EL (cell line): Measurements from ENCODE around the gene LEF1.

Experiments
- DNase-seq: peaks from one replicate; pipeline ENCODE4 v3.0.0-alpha.2; 2016

The LEF1 gene

DNA sequence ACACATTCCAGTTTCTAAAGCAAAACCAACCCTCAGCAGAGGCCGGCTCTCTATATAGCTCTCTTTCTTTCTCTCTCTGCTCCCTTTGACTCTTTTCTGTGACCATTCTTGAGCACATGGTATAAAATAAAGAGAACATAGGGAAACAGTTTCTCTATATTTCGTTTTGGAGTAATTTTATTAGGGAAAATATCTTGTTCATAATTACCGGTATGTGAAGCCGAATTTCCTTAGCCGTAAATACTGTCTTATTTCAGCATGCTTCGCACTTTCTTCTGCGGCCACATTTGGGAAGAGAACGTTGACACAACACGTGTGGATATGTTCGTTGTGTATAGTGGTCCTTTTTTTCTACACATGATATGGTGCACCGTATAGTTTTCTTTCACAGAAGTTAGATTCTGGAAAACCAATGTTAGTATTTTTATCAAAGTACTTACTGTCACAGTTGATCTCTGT, 4.9 kb upstream of the LEF1 start:
- DNase-seq = no peak

DNA sequence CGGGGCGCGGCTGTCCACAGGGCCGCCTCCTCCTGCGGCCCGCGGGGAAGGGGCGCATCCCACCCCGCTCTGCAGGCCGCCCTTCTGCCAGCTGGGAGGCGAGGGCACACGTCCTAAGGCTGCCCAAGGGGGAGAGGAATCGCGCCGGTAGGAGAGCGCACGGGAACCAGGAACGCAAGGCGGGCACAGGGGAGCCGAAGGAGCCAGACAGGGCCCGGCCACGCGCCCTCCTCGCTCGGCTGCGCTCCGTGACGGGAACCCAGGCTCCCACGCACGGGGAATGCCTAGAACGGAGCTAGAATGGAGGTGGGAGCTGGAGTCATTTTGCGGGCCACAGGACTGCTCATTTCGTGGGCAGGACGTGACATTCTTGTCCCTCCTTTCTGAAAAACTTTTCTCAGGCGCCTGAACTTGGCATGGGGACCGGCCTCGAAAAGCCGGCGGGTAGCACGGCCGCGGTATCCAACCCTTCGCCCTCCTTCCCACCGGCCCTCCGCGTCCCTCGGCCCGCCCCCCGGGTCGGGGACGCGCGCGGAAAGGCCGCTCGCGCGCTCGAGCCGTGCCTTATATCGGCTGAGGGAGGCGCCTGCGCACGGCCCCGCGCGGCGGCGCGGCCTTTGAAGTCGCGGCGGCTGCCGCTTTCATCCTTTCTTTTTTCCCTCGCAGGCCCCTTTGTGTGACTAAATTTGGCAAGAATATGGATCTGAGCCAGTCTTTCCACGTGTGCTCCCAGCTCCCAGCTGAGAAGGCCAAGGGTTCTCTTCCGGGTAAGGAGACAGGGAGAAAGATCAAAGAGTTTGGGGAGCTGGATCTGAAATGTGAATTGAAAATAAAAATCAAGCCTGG, 4.2 kb upstream of the LEF1 start:
- peak; percentile 54 for DNase-seq

DNA sequence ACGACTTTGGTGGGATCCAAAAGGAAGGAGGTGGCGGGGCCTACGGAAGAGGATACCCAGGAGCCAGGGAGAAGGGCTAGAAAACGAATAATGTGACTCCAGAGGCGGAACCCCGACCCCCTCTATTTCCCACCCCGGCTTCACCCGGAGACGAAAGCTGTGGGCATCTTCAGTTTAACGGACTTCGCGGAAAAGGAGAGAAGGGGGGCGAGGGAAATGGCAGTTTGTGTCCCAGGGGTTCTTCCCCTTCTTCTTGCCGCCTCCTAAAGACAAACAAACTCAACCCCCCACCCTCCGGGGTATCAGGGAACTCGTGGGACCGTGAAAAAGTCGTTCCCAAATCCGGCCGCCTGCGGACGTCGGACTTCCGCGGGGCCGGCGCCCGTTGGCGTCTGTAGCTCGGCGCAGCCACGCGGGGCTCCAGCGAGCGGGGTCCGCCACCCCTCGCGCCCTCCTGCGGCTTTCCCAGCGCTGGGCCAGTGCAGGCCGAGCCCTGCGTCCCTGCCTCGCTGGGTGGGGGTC, 3.6 kb upstream of the LEF1 start:
- peak; percentile 21 for DNase-seq

DNA sequence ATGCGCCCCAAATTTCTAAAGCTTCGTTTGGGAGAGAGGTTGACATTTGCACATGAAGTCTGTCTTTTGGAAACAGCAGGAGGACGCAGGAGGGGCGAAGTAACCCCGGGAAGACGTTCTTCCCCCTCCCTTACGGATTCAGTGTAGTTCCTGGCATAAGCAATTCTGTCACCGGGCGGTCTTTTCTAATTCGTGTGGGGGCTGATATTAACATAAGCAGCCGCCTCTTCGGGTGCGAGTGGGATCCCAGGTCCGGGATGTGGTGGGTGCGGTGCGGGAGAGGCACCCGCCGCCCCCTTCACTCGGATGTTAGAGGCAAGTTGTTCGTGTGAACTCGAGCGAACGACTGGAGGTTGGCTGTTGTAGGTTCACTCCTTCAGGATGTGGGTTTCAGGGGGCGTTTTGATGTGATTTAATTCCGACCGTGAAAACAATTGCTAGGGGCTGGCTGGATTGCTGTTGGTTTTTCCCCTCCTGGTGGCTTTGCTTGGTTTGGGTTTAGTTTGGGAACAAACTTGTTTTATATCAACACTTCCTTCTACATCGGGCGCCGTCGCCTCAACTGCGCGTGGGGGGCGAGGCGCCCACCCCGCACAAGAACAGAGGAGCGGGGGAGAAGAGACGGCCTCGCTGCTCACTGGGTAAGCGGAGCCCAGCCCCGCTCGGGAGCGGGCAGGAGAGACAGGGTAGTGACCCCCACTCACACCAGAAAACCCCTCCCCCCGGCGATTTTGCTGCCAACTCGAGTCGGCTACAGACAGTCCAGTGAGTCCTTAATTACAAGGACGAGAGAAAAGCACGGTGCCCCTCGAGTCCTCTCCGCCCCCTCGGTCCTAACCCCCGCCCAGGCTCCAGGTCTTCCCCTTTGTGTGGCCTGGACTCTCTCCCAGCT, 2.9 kb upstream of the LEF1 start:
- no peak for DNase-seq

DNA sequence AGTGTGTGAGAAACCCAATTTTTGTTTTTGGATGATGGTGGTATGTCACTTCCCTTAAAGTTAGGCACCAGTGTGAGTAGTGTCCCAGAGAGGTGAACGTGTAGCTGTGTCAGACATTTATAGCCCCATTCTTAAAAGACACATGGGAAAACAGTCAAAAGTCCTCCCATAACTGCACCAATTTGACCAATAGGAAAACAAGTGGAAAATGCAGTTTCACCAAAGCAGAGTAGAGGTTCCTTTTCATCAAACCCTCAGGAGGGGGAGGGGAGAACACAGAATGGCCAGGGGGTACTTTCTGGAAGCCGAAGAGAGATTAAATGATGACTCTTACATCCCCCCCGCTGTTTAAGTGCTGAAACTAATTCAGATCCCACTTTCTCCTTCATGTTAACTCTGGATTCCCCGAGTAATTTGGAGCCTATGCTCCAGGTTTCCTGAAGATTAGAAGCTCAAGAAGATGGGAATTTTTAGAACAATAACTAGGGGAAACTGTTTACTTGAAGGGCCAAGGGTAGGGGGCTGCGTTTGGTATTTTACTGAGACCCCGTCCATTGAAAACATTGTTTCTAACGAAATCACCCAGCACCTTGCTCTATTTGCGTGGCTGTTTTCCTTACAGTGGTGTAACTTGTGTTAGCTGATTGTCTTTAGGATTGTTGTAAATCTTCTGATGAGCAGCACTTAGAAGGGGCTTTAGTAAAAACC, 2.1 kb upstream of the LEF1 start:
- no peak for DNase-seq

DNA sequence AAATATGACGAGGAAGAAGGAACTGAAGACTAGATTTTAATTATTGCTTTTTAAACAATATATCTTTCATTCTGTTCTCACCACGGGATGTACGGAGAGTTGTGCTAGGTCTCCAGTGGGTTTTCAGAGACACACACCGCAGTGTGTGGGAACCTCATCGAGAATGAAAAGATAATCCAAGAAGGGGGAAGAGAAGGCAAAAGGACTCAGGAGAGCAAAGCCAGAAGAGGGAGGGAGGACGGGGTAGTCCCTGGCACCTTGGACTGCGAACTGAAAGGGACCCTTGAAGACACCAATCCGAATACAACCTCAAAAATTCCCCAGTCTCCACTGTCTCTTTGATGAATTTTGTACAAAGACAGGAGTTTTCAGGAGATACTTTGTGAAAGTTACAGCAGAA, 932 bp upstream of the LEF1 start:
- DNase-seq = no peak

DNA sequence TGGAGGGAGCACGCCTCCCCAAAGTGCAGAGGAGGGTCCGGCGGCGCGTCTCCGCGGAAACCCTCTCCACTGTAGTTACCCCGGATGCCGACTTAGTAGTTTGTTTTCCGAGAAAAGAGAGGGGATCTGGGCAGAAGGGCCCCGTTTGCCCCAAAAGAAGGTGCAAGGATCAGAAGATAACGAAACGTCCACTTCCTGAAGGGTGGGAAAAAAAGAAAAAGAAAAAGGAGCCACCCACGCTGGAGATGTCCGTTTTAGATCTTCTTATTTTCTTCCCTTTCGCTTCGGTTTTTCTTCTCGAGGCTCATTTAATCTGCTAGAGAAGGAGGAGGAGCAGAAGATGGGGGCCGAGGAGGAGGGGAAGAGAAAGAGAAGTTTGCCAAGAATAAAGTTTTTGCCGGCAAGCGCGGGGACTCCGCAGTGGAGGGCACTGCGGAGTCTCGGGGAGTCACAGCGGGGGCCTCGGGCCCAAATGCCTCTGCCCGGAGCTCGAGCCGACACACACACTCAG, 517 bp downstream of the LEF1 start:
- DNase-seq = no peak

DNA sequence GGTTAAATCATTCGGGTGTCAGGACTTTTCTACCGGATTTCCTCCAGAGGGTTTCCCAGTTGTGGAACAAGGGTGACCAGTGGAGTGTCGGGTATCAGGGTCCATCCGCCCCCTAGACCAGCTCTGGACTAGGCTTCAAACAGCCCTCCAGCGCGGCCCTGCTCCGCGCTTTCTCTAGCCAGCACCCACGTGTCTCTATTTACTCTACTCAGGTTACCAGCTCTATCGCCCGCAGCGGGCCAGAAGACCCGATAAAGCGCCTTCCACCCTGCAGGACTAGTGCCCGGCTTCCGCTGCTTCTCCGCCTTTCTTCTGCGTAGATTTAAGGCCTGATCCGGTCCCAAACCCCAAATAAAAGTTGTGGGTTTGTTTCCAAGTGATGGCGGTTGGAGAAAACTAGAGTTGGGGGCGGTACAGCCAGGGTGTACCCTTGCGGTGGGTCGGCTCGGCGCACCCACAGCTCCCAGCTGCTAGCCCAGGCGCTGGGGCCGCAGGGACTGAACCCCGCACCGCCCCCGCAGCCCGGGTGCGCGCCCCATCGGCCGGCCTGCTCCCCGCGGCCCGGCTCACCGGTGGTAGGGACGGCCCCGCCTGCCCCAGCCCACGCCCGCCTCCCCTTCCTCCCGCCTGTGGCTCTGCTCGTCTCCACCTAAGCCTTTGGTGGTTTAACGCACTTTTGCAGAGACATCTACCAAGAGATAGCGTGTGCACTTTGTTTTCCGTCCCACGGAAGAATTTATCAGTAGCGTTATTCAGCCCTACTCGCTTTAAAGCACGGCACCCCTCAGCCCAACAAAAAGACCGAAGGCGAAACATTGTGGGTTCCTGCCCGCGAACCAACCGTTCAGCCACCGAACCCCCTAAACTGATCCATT, 2.1 kb downstream of the LEF1 start:
- peak; percentile 13 for DNase-seq

DNA sequence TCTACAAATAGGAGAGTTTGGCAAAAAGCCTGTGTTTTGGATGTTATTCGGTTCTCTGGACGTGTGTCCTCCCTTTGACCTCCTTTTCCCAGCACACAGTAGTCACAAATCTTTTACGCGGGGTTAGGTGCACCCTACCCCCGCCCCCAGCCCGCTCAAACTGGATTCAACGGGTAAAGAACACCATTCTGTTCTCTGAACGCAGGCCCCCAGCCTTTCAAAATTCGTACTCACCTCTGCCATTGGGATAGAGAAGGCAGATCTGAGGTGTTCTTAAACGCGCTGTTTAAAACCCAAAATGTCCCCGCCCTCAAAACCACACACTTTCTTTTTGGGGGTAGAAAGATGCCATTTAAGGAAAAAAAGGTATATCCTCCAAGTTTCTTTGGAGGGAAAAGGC, 2.7 kb downstream of the LEF1 start:
- DNase-seq = no peak

DNA sequence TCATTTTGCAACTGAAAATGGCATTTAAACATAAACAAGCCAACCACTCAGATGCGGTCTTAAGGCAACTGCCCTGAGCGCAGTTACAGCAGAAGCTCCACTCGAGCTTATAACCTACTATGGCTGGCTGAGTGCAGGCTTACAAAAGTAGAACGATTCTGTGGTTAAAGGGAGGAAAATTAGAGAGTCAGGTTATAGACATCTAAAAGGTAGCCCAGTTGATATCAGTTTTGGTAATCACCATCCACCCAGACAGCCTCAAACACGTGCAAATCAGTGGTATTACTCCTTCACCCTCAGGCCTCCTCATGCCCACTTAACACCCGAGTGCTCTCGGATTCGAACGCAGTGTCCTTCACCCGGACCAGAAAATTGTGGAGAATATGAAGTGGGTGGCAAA, 3.1 kb downstream of the LEF1 start:
- no peak for DNase-seq

DNA sequence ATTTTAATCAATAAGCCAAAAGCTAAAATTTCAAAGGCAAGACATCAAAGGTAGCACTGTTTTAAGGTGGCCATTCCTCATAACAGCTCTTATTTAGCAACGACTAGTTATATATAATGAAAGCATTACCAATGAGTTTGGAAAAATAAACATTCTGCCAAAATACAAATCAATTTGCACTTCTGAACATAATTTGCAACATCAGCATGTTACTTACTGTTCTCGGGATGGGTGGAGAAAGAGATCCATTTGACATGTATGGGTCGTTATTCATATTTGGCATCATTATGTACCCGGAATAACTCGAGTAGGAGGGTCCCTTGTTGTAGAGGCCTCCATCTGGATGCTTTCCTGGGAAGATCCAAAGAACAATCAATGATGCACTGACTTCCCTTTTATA, 5.4 kb downstream of the LEF1 start:
- DNase-seq = no peak

DNA sequence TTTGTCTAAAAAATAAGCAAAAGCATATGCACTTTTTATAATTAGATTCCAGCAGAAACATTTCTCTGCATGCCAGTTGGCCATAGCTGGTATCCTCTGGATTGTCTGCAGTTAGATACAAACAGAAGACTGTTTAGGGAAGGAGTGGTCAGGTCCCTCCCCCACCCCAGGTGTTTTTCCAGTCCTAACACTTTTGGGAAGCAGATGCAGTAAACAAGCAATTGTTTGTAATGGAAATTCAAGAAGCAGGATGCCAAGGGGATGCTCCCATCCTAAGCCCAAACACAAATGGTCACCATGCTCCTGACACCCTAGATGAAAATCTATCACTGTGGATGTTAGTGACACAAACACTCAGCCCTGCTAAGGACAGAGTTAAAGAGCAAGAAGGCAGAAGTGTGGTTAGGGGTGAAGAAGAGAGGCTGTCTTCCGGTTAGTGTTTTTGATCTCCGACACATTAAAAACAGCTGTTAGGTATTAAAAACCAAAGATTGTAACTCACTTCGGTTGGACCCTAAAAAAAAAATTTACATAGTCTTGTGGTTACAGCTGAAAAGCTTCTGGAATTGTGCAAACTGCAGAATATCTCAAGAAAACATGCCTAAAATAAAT, 7.9 kb downstream of the LEF1 start:
- DNase-seq = no peak

DNA sequence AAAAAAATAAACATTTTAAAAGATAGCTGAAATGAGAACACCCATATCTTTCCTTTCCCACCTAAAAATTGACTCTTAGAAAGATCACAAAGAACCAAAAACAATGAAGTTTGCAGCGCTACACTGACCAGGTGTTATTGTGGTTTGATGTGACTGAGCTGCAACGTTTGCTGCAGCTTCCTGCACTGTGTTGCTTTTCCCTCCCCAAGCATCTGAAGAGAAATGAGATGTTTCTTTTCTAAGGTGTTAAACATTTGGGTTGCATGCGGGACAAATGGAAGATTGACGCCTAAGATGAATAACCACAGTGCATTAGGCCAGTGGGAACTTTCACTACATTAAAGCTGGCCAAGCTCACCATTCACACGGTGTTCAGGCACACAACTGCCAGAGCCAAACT, 8.9 kb downstream of the LEF1 start:
- no peak for DNase-seq

DNA sequence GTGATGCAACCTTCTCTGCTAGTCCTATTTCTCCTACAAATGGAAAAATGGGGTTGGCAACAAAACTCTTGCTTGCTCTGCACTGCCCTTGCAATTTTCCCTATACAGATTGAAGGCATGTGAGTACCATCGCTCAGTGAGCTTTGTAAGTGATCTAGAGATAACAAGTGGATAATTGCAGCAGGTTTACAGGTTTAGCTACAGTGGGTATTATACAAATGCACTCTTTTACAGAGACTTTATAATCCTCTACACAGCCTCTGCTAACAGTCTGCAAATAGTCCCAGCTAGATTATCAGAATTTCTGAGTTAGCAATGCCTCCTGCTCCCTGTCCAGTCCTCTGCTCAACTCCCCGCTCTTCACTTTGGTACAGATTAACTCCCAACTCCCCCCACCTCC, 11.1 kb downstream of the LEF1 start:
- DNase-seq = no peak

DNA sequence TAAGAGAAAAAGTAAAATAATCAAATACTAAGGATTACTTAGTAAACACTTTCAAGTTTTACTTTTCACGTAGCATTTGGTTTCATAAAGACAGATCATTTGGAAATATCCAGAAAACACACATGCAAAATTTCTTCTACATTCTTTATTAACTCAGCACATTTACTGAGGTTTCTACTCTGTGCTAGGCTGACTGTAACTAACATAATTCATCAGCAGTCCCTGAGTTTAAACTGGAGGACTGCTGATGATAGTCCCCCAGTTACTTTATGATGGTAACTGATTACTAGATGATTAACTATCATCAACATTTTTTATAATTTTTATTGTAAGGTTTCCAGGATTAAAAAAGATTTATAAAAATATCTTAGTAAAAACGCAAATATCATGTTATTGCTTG, 12.3 kb downstream of the LEF1 start:
- no peak for DNase-seq

DNA sequence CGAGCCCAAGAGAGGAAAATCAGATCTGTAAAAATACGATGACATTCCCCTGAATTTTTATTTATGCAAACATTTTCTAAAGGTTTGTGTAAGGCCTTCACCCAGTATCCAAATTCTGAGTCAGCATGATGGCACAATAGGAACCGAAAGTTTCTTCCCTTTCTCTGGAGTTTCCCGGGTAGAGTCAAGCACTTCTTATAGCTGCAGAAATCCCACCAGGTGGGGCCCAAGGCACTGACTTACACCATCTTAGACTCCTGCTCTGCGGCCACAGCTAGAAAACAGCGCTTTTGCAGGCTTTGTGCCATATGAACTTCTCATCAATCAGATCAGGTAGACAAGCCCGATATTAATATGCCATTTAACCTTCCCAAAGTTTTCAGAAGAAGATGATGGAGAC, 13.4 kb downstream of the LEF1 start:
- DNase-seq = no peak

DNA sequence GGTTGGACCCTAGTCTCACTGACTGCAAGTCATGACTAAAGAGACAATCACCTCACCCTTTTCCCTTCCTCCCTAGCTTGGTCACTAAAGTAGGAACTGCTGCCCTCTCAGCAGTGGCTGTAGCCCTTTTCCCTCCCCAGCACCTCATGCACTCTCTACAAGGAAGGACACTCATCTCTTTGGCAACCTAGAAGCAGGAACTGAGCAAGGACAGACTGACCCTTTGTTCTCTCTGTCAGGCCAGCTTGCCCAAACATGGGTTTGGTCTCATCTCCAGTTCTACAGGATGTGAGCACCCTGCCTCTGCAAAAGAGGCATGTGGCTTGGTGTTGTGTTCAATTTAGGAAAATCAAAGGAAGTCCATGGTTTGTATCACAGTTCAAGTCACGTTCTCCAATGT, 15.8 kb downstream of the LEF1 start:
- no peak for DNase-seq

DNA sequence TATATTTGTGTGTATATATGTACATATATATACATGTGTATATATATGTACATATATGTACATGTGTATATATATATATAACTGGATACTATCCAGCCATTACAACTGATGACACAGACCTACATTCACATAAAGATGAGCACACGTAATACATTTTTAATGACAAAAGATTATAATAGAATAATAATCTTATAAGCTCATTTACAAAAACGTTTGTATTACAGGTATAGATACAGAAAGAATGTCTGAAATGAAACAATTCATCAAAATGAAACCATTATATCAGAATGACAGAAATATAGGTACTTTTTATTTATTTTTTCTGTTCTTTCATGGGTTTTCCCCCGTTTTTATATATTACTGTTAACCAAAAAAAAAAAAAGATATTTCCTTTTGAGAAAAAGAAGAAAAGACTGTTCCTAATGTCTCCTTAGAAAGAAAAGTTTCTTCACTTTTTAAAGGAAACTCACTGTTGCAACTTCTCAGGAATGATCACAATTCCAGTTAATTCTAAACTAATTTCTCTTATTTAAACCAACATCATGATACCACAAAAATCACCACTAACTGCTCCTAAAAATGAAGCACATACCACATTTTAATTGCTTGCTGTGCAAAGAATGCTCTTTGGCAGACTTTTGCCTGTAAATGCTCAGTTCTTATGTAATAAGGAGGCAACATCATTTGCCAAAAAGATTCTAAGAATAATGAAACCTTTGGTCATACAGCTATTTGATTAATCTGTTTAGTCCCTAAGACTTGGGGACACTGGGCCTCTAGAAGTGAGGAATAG, 18.9 kb downstream of the LEF1 start:
- DNase-seq = no peak

DNA sequence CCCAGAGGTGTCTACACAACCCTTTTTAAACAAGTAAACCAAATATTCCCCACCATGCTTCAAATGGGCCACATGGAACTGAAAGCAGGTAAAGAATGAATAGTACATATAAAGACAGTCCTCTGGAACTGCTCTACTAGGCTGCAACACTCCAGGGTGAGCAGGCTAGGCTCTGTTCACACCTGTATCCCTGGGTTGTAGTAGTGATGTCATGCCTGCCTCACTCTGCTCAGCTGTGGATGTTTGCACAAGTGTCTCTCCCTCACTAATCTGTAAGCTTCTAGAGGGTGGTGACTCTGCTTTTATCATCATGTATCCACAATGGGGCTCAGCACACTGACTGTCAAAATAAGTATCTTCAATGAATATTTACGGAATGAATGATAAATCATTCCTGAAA, 20.4 kb downstream of the LEF1 start:
- DNase-seq = no peak

DNA sequence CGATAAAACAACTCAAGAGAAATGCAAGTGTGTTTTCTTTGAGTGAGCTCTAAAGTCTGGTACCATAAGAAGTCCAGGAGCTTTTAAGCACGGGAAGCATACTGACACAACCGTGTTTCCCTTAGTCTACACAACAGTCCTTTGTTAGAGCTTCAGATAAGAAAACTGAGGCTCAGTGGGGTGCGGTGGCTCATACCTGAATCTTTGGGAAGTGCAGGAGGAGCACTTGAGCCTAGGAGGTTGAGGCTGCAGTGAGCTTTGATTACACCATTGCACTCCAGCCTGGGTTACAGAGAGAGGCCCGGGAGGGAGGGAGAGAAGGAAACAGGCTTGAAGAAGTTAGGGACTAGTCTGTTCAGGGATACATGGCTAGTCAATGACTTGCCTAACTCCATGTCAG, 21.9 kb downstream of the LEF1 start:
- DNase-seq = no peak

DNA sequence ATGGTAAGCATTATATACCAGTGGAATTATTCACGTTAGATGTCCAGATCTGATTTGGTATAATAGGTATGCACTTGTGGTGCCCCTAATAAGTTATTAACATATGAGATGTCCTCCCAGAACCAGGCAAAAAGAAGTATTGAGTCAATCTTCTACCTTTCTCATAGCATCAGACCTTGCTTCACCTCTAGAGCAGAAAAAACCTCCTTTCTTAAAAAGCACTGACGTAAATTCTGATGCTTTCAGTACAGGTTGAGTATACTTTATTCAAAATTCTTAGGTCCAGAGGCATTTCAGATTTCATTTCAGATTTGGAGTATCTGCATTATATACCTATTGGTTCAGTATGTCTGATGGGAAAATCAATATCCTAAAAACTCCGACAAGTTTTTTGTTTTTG, 22.4 kb downstream of the LEF1 start:
- DNase-seq = no peak
